Lower leg skin (tissue), 4 donors: ENCODE results near the gene LSG1. TPM values are rescaled to one million over a fixed set of nuclear protein-coding genes. Genes with fewer than 3 reads are reported as not detected.

Source experiments
- DNase-seq, 2 donors: peaks; one replicate each; pipeline ENCODE4 v3.0.0-alpha.2; 2019; ENCODE audit warnings: low spot score in 2 of 2
- H3K4me3 ChIP-seq: fragments of 200-600 bp; sonication (generic); 2 replicates; pipeline ENCODE4 v1.5.1; 2017; ENCODE audit warnings: mild to moderate bottlenecking, low read depth; ENCODE audit not compliant: poor library complexity, severe bottlenecking
- CTCF ChIP-seq, 3 donors: fragments of 450-650 bp; IDR thresholded peaks; one replicate each; pipeline ENCODE4 v1.5.1; 2016; ENCODE audit warnings: antibody characterized with exemption in 3 of 3, mild to moderate bottlenecking in 3 of 3, moderate library complexity in 2 of 3
- POLR2A ChIP-seq, 2 donors: fragments of 450-650 bp; IDR thresholded peaks; one replicate each; pipeline ENCODE4 v1.6.1; 2016 to 2017; ENCODE audit warnings: antibody characterized with exemption in 2 of 2, mild to moderate bottlenecking in 1 of 2, moderate library complexity in 1 of 2
- WGBS, 2 donors: methylation state at CpG; one replicate each; pipeline ENCODE4 v1.1.5; 2018; 5-methylcytosine and 5-hydroxymethylcytosine counted together
- intact Hi-C: fragments of 100-400 bp; cut with DNase I; formaldehyde crosslinking; loops from one replicate; pipeline ENCODE4 v1.15.0; 2023; ENCODE audit warnings: low total_unique reads
- total RNA-seq, 4 donors: library from RNA; depleted of rRNA; stranded (reverse); fragments of >200 nt; gene quantifications; one replicate each; pipeline ENCODE4 v1.1.0, GENCODE V29; 2016

Gene LSG1
- total RNA-seq, 4 donors from 2014 or later = 31.7 to 45.9 (median 38.9) TPM

- TF ChIP-seq POLR2A (IDR thresholded peaks at IDR 0.05) (no peak), CTCF (IDR thresholded peaks at IDR 0.05) (no peak)
- no peak overlapping the region for H3K4me3 ChIP-seq
- intact Hi-C loops = no loop called here
- no peak for DNase-seq
- 68 to 76% methylated on average over 3 of the region's 3 CpGs for WGBS, 2 donors
Measured at GRCh38 chr3:194673761-194674160, 1.8 kb upstream of the LSG1 start.

- 31% methylated on average over 5 of the region's 5 CpGs for WGBS, 2 donors
- intact Hi-C loops = no loop called here
- DNase-seq = no peak
- H3K4me3 ChIP-seq = peak overlapping the region; percentile 20
- TF ChIP-seq POLR2A (IDR thresholded peaks at IDR 0.05) = no peak
- TF ChIP-seq CTCF (IDR thresholded peaks at IDR 0.05) = no peak
Measured at GRCh38 chr3:194672876-194673275, 885 bp upstream of the LSG1 start.

- 0 to 1% methylated on average over 5 of the region's 5 CpGs for WGBS, 2 donors
- TF ChIP-seq CTCF (IDR thresholded peaks at IDR 0.05) = no peak
- no peak for TF ChIP-seq POLR2A (IDR thresholded peaks at IDR 0.05)
- no peak for DNase-seq
- intact Hi-C loops = no loop called here
- peak overlapping the region; percentile 83 for H3K4me3 ChIP-seq
Measured at GRCh38 chr3:194671511-194671899, 486 bp downstream of the LSG1 start.

GRCh38 chr3:194667363-194667762, 4.6 kb downstream of the LSG1 start:
- intact Hi-C loops = no loop called here
- H3K4me3 ChIP-seq = no peak overlapping the region
- WGBS, 2 donors = 61 to 81% methylated on average over 7 of the region's 7 CpGs
- TF ChIP-seq POLR2A (IDR thresholded peaks at IDR 0.05) = no peak
- DNase-seq = no peak

- H3K4me3 ChIP-seq = no peak overlapping the region
- DNase-seq = no peak
- TF ChIP-seq POLR2A (IDR thresholded peaks at IDR 0.05) = no peak
- no peak for TF ChIP-seq CTCF (IDR thresholded peaks at IDR 0.05)
- WGBS, 2 donors = 90 to 97% methylated on average over 7 of the region's 7 CpGs
- intact Hi-C loops = no loop called here
Measured at GRCh38 chr3:194664857-194665256, 7.1 kb downstream of the LSG1 start.

GRCh38 chr3:194661946-194662345, 10.0 kb downstream of the LSG1 start:
- TF ChIP-seq POLR2A (IDR thresholded peaks at IDR 0.05) (no peak), CTCF (IDR thresholded peaks at IDR 0.05) (no peak)
- 67 to 71% methylated on average over 6 of the region's 6 CpGs for WGBS, 2 donors
- H3K4me3 ChIP-seq = no peak overlapping the region
- intact Hi-C loops = no loop called here
- no peak for DNase-seq
